Measurements from ENCODE around the gene GADD45B. TPM values are rescaled to one million over a fixed set of nuclear protein-coding genes. Genes with fewer than 3 reads are reported as not detected.

Gene GADD45B
- total RNA-seq, 3 donors from 2014 or later (not counting 1 experiment from before 2014, with no cell fraction given), result 198 to 247 (median 212) TPM

GRCh38 chr19:2474232-2475017, 1.5 kb upstream of the GADD45B start:
- peak; percentile 87 to 93 for DNase-seq
- TF ChIP-seq CTCF (IDR thresholded peaks at IDR 0.05), result peak; percentile 96
- WGBS (ENCODE audit: insufficient coverage), result 8% methylated on average over 60 of the region's 60 CpGs
- Mint-ChIP-seq H3K4me1 (peaks cover 27 to 50% of the 10 kb centered on the region in 2 donors), H3K36me3 (no peaks in the 10 kb centered on the region), H3K27ac (peak overlapping the region; percentile 96 to 98), H3K4me3 (peak overlapping the region; percentile 97), H3K9me3 (no peaks in the 10 kb centered on the region), H3K27me3 (ENCODE audit: low read depth in 2 of 2) (no peaks in the 10 kb centered on the region)
- peaks cover 3% of the 10 kb centered on the region for H3K36me3 ChIP-seq (ENCODE audit: control insufficient read depth, insufficient read depth, low read length)
- peaks cover 41% of the 10 kb centered on the region for H3K4me1 ChIP-seq (ENCODE audit: control insufficient read depth, insufficient read depth, low read length)
- no peaks in the 10 kb centered on the region for H3K27me3 ChIP-seq (ENCODE audit: control insufficient read depth, insufficient read depth, low read length)
- peak overlapping the region; percentile 93 for H3K4me3 ChIP-seq (ENCODE audit: low read length)
- no peak overlapping the region for H3K27ac ChIP-seq (ENCODE audit: low read length)
- ATAC-seq, result peak; percentile 41 to 74 (median 54)
- intact Hi-C loops (cut with micrococcal nuclease), result loop anchor here (1.0 to 5.0 kb wide), 4 partner anchors 78 to 163 kb away; no protein-coding TSS in a partner anchor
- no peaks in the 10 kb centered on the region for H3K9me3 ChIP-seq (ENCODE audit: control insufficient read depth, insufficient read depth, low read length)

- H3K27me3 ChIP-seq (ENCODE audit: control insufficient read depth, insufficient read depth, low read length), result no peaks in the 10 kb centered on the region
- DNase-seq (peak; percentile 44 to 73), ATAC-seq (no peak)
- Mint-ChIP-seq H3K27ac (peak overlapping the region; percentile 96 to 98), H3K36me3 (no peaks in the 10 kb centered on the region), H3K4me3 (peak overlapping the region; percentile 97), H3K27me3 (ENCODE audit: low read depth in 2 of 2) (no peaks in the 10 kb centered on the region), H3K4me1 (peaks cover 27 to 52% of the 10 kb centered on the region in 2 donors), H3K9me3 (no peaks in the 10 kb centered on the region)
- H3K36me3 ChIP-seq (ENCODE audit: control insufficient read depth, insufficient read depth, low read length), result peaks cover 3% of the 10 kb centered on the region
- intact Hi-C loops (cut with micrococcal nuclease), result loop anchor here (2.0 to 5.0 kb wide), 2 partner anchors 77 to 138 kb away; no protein-coding TSS in a partner anchor
- H3K4me1 ChIP-seq (ENCODE audit: control insufficient read depth, insufficient read depth, low read length), result peaks cover 48% of the 10 kb centered on the region
- H3K9me3 ChIP-seq (ENCODE audit: control insufficient read depth, insufficient read depth, low read length), result no peaks in the 10 kb centered on the region
- no peak for TF ChIP-seq CTCF (IDR thresholded peaks at IDR 0.05)
- under 1% methylated on average over 45 of the region's 45 CpGs for WGBS (ENCODE audit: insufficient coverage)
- H3K27ac ChIP-seq (ENCODE audit: low read length), result peak overlapping the region; percentile 40
- H3K4me3 ChIP-seq (ENCODE audit: low read length), result peak overlapping the region; percentile 93
Observed at GRCh38 chr19:2475018-2475701, 767 bp upstream of the GADD45B start.

DNA sequence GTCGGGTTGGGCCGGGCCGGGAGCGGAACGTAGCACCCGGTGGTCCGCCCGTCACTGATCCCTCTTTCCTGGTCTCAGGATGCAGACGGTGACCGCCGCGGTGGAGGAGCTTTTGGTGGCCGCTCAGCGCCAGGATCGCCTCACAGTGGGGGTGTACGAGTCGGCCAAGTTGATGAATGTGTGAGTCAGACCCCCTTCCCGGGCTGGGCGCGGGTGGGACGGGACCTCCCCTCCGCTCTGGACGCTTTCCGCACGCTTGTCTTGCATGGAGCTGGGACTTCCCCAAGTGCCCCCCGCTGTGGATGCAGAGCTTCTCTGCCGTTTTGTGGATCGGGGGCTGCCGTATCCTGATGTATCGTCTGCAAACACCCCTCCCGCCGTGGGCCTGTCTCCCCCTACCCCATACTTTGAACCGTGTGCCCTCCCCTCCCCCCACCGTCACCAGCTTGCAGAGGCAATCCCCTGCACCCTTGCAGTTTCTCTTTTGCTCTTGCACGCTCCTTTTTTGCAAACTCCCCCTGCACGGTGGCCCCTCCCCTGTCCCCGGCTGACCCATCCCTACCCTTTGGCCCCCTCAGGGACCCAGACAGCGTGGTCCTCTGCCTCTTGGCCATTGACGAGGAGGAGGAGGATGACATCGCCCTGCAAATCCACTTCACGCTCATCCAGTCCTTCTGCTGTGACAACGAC, 669 bp downstream of the GADD45B start:
- H3K4me3 ChIP-seq (ENCODE audit: low read length), result peak overlapping the region; percentile 93
- Mint-ChIP-seq H3K4me1 (peaks cover 27 to 52% of the 10 kb centered on the region in 2 donors), H3K27me3 (ENCODE audit: low read depth in 2 of 2) (no peaks in the 10 kb centered on the region), H3K36me3 (no peaks in the 10 kb centered on the region), H3K9me3 (no peaks in the 10 kb centered on the region), H3K27ac (peak overlapping the region; percentile 96 to 98), H3K4me3 (peak overlapping the region; percentile 97)
- no peaks in the 10 kb centered on the region for H3K9me3 ChIP-seq (ENCODE audit: control insufficient read depth, insufficient read depth, low read length)
- peaks cover 48% of the 10 kb centered on the region for H3K4me1 ChIP-seq (ENCODE audit: control insufficient read depth, insufficient read depth, low read length)
- no peak for TF ChIP-seq CTCF (IDR thresholded peaks at IDR 0.05)
- 0% methylated on average over 42 of the region's 42 CpGs for WGBS (ENCODE audit: insufficient coverage)
- H3K36me3 ChIP-seq (ENCODE audit: control insufficient read depth, insufficient read depth, low read length), result peaks cover 3% of the 10 kb centered on the region
- no peaks in the 10 kb centered on the region for H3K27me3 ChIP-seq (ENCODE audit: control insufficient read depth, insufficient read depth, low read length)
- intact Hi-C loops (cut with micrococcal nuclease), result loop anchor here (1.0 to 5.0 kb wide), 3 partner anchors 76 to 132 kb away; no protein-coding TSS in a partner anchor
- DNase-seq, result peak; percentile 62 to 79
- ATAC-seq, result peak; percentile 23 to 30 (median 27)
- H3K27ac ChIP-seq (ENCODE audit: low read length), result peak overlapping the region; percentile 62

All from natural killer cell (primary cell).